ENCODE measurements around the gene FHOD3. TPM values are rescaled to one million over a fixed set of nuclear protein-coding genes. Genes with fewer than 3 reads are reported as not detected.

The FHOD3 gene
- total and polyA plus RNA-seq, 9 of the 15 experiments (the other 6 are each of a cell fraction or from before 2014, with no cell fraction given): 0.11 TPM; not detected in 8

- Histone ChIP-seq H3K27ac (ENCODE audit: extremely low read depth, low read depth, low read length) (no peak overlapping the region), H3K4me3 (no peak overlapping the region), H3K9ac (ENCODE audit: insufficient read depth in 1 of 2, low read depth in 2 of 2, low read length in 2 of 2) (no peak overlapping the region), H3K9me1 (ENCODE audit: control insufficient read depth, insufficient read depth, low read length) (no peaks in the 10 kb centered on the region), H3K79me2 (ENCODE audit: control insufficient read depth, insufficient read depth, low read length) (no peaks in the 10 kb centered on the region), H4K20me1 (replicated peaks; ENCODE audit: control insufficient read depth, insufficient read depth, low read length) (0 out of 2 replicates have a peak, but pooled peaks cover 11% of the 10 kb centered on the region), H3K27me3 (ENCODE audit: control insufficient read depth in 2 of 2, insufficient read depth in 2 of 2, low read length in 2 of 2) (peaks cover 14 to 29% of the 10 kb centered on the region in 2 experiments), H2AFZ (ENCODE audit: low read depth, low read length) (no peak overlapping the region), H3K4me1 (replicated peaks in 1 of 2; ENCODE audit: control insufficient read depth in 2 of 2, insufficient read depth in 2 of 2, low read length in 2 of 2) (peaks cover 0 to 13% of the 10 kb centered on the region in 2 experiments; a peak in 2 of 5 replicates), H3K36me3 (ENCODE audit: control insufficient read depth, insufficient read depth, low read length) (no peaks in the 10 kb centered on the region), H3K4me2 (ENCODE audit: insufficient read depth, low read length) (no peak overlapping the region), H3K9me3 (replicated peaks; ENCODE audit: control insufficient read depth, insufficient read depth, low read depth, low read length) (no peaks in the 10 kb centered on the region)
- ChIA-PET POLR2A (no interaction called here), CTCF (ENCODE audit: low intra/inter-chr PET ratio) (no interaction called here)
- BruUV-seq (replicated peaks): no TSS peak
- no peak for FAIRE-seq
- in situ Hi-C loops (cut with MboI): no loop called here
- DNase-seq (ENCODE audit: extremely low read depth in 1 of 4, low spot score in 3 of 4): no peak
- 2% methylated on average over 5 of the region's 5 CpGs for WGBS (ENCODE audit: insufficient coverage, low coverage, missing lambda C conversion rate)
- intact Hi-C loops (cut with micrococcal nuclease): no loop called here
- ATAC-seq: no peak
- TF ChIP-seq CEBPZ (IDR thresholded peaks at IDR 0.05; ENCODE audit: borderline replicate concordance, low read depth, low read length): no peak
- TF ChIP-seq ZEB2 (IDR thresholded peaks at IDR 0.05): no peak
- TF ChIP-seq ZNF583 (CRISPR knock-in tag; IDR thresholded peaks at IDR 0.05): no peak
- no peak for TF ChIP-seq ARID3B (CRISPR knock-in tag; IDR thresholded peaks at IDR 0.05; ENCODE audit: borderline replicate concordance)
- TF ChIP-seq MIER1 (IDR thresholded peaks at IDR 0.05; ENCODE audit: low read depth): no peak
- no peak for TF ChIP-seq PHF21A (IDR thresholded peaks at IDR 0.05; ENCODE audit: borderline replicate concordance, low read depth)
- no peak for TF ChIP-seq SAP30 (IDR thresholded peaks at IDR 0.05; ENCODE audit: borderline replicate concordance, insufficient read depth, low read depth, low read length, poor library complexity, severe bottlenecking)
- TF ChIP-seq ARID3A (IDR thresholded peaks at IDR 0.05; ENCODE audit: borderline replicate concordance, low read depth, low read length): no peak
- TF ChIP-seq DPF2 (IDR thresholded peaks at IDR 0.05): no peak
- TF ChIP-seq HDAC1 (IDR thresholded peaks at IDR 0.05): no peak
- TF ChIP-seq ZNF507 (tag; conservative IDR thresholded peaks at IDR 0.05): no peak
- TF ChIP-seq ZBTB9 (CRISPR knock-in tag; IDR thresholded peaks at IDR 0.05): no peak
These were observed 173.9 kb downstream of the FHOD3 start for GRCh38 chr18:36471393-36471792.

Data from K562 (cell line).